Sigmoid colon (tissue), 3 donors: Measurements from ENCODE around the gene DDX5.

Source experiments
- CTCF ChIP-seq, 4 experiments: fragments of 450-650 bp in 3 of 4; fragments of 200-600 bp in 1 of 4; IDR thresholded peaks; one replicate each; pipeline ENCODE4 v1.5.1; 2016 to 2019; ENCODE audit warnings: antibody characterized with exemption in 4 of 4, mild to moderate bottlenecking in 3 of 4, moderate library complexity in 2 of 4
- POLR2A ChIP-seq, 2 donors: fragments of 450-650 bp; IDR thresholded peaks; one replicate each; pipeline ENCODE4 v1.6.1; 2016; ENCODE audit warnings: antibody characterized with exemption in 2 of 2, mild to moderate bottlenecking in 2 of 2, moderate library complexity in 2 of 2

GRCh38 chr17:64461788-64462187 is 44.3 kb downstream of the DDX5 start:
- no peak for TF ChIP-seq CTCF (IDR thresholded peaks at IDR 0.05)
- no peak for TF ChIP-seq POLR2A (IDR thresholded peaks at IDR 0.05)
